ENCODE results near the gene GABRA4. TPM values are rescaled to one million over a fixed set of nuclear protein-coding genes. Genes with fewer than 3 reads are reported as not detected.

The GABRA4 gene
- total RNA-seq, 1 experiment from 2014 or later: not detected

DNA sequence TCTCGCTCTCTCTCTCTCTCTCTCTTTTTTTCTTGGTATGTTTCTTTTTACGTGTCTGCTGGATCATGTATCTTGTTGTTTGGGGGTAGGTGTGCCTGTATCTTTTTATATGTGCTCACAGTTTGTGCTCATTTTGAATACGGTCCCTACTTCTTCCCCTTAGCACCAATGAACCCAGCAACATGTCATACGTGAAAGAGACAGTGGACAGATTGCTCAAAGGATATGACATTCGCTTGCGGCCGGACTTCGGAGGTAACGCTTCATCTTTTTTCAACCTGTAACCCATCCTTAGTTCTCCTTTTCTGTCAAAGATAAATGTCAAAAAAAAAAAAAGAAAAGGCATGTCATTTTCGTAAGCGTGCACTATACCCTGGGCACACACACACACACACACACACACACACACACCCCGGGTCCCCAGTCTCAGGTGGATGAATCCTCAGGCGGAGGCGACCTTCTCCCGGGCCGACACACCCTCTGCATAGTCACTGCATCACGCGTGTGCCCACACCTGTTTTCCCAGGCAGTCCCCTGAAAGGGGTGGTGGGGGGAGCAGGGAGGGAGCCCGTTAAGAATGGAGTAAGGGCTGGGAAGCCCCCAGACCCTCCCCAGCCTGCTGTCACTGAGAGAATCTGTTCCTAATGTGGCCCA, 38.5 kb upstream of the GABRA4 start:
- no peak overlapping the region for H2AK5ac ChIP-seq (ENCODE audit: insufficient read length, low read length)
- no peak overlapping the region for H2BK5ac ChIP-seq (ENCODE audit: insufficient read length, low read length)
- H3K27ac ChIP-seq (ENCODE audit: insufficient read length, low read depth, low read length): no peak overlapping the region
- H4K5ac ChIP-seq (ENCODE audit: insufficient read length, low read depth, low read length): no peak overlapping the region
- no peak overlapping the region for H2BK20ac ChIP-seq (ENCODE audit: low read depth, low read length, poor library complexity, severe bottlenecking)
- no peaks in the 10 kb centered on the region; the same call in 1 of the 2 replicates for H3K27me3 ChIP-seq (ENCODE audit: insufficient read depth, low read length)
- H3K27ac Mint-ChIP-seq: no peak overlapping the region
- H4K8ac ChIP-seq (replicated peaks; ENCODE audit: insufficient read length, low read depth, low read length): no peak overlapping the region
- TF ChIP-seq, protein P1, sequence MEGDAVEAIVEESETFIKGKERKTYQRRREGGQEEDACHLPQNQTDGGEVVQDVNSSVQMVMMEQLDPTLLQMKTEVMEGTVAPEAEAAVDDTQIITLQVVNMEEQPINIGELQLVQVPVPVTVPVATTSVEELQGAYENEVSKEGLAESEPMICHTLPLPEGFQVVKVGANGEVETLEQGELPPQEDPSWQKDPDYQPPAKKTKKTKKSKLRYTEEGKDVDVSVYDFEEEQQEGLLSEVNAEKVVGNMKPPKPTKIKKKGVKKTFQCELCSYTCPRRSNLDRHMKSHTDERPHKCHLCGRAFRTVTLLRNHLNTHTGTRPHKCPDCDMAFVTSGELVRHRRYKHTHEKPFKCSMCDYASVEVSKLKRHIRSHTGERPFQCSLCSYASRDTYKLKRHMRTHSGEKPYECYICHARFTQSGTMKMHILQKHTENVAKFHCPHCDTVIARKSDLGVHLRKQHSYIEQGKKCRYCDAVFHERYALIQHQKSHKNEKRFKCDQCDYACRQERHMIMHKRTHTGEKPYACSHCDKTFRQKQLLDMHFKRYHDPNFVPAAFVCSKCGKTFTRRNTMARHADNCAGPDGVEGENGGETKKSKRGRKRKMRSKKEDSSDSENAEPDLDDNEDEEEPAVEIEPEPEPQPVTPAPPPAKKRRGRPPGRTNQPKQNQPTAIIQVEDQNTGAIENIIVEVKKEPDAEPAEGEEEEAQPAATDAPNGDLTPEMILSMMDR (conservative IDR thresholded peaks at IDR 0.05): no peak
- no peaks in the 10 kb centered on the region for H3K79me1 ChIP-seq (ENCODE audit: insufficient read depth, low read depth, low read length, poor library complexity, severe bottlenecking)
- H3K4me3 Mint-ChIP-seq: peak overlapping the region; percentile 80 to 88
- H3K4me2 ChIP-seq (ENCODE audit: insufficient read depth, insufficient read length, low read length): peak overlapping the region; percentile 93
- H3K14ac ChIP-seq (ENCODE audit: insufficient read depth, low read length): no peak overlapping the region
- no peak overlapping the region for H3K18ac ChIP-seq (ENCODE audit: insufficient read length, low read depth, low read length)
- H2BK12ac ChIP-seq (ENCODE audit: insufficient read length, low read depth, low read length): no peak overlapping the region
- H3K56ac ChIP-seq (ENCODE audit: insufficient read length, low read depth, low read length): no peak overlapping the region
- no peak overlapping the region for H3K9ac ChIP-seq (ENCODE audit: extremely low read depth, insufficient read length, low read length)
- peaks cover 16 to 17% of the 10 kb centered on the region in 2 experiments for H3K4me1 Mint-ChIP-seq
- H3K27me3 Mint-ChIP-seq (ENCODE audit: low read depth): peaks cover 27% of the 10 kb centered on the region
- no peaks in the 10 kb centered on the region for H4K20me1 ChIP-seq (ENCODE audit: control insufficient read depth, insufficient read depth, insufficient read length)
- no peaks in the 10 kb centered on the region for H3K4me1 ChIP-seq (ENCODE audit: insufficient read depth, low read length)
- H2BK15ac ChIP-seq (ENCODE audit: low read depth, low read length): no peak overlapping the region
- H3K23me2 ChIP-seq (ENCODE audit: insufficient read length, low read depth, low read length, poor library complexity, severe bottlenecking): peaks cover 23% of the 10 kb centered on the region
- H3K4ac ChIP-seq (ENCODE audit: low read depth, low read length): no peak overlapping the region
- no peak overlapping the region for H3K23ac ChIP-seq (ENCODE audit: insufficient read length, low read depth, low read length)
- H2BK120ac ChIP-seq (ENCODE audit: low read depth, low read length, poor library complexity, severe bottlenecking): no peak overlapping the region
- no peaks in the 10 kb centered on the region for H3K36me3 Mint-ChIP-seq (ENCODE audit: insufficient read depth in 1 of 3, low read depth in 3 of 3)
- H4K91ac ChIP-seq (ENCODE audit: insufficient read length, low read depth, low read length): no peak overlapping the region
- no peaks in the 10 kb centered on the region for H3K79me2 ChIP-seq (ENCODE audit: insufficient read depth, low read length)
- no CpG with 5 or more reads among the region's 19 CpGs for WGBS (ENCODE audit: extremely low coverage, insufficient read length, low lambda C conversion rate)
- no peaks in the 10 kb centered on the region for H3K9me3 ChIP-seq (ENCODE audit: control insufficient read depth, low read depth, low read length)
- H3K9me3 Mint-ChIP-seq: no peaks in the 10 kb centered on the region
- no peak for DNase-seq
- no peak overlapping the region for H3T11ph ChIP-seq (ENCODE audit: low read length)
- H2AFZ ChIP-seq (ENCODE audit: low read length): no peak overlapping the region
